Transverse colon (tissue), 1 donor: ENCODE measurements around the gene TNRC6A.

Experiments used
- EP300 ChIP-seq: sonication (generic); formaldehyde crosslinking; IDR thresholded peaks from one replicate; pipeline ENCODE4 v1.6.1; 2017; ENCODE audit warnings: antibody characterized with exemption, low read depth
- POLR2A ChIP-seq: fragments of 450-650 bp; IDR thresholded peaks from one replicate; pipeline ENCODE4 v1.6.1; 2016; ENCODE audit warnings: antibody characterized with exemption, mild to moderate bottlenecking, moderate library complexity

DNA sequence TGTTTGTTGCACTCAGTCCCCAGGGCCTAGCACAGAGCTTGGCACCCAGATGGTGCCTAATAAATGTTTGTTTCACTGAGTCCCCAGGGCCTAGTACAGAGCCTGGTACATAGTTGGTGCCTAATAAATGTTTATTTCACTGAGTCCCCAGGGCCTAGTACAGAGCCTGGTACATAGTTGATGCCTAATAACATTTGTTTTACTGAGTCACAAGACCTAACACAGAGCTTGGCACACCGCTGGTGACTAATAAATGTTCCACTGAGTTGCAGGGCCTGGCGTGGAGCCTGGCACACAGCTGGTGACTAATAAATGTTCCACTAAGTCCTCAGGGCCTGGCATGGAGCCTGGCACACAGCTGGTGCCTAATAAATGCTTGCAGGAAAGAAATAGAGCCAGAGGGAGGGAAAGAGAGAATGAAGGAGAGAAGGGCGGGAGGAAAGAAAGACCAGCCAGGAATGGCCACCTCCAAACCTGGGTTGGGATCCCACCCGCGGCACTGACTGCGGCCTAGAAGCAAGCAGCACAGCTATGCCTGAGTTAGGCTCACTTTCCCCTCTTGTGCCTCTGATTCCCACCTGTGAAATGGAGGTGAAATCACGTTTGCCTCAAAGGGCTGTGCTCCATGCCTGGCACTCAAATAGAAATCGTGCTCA is 123.8 kb downstream of the TNRC6A start:
- TF ChIP-seq EP300 = no peak
- no peak for TF ChIP-seq POLR2A
